CD4-positive, alpha-beta T cell (primary cell): ENCODE results near the gene PRR23C. TPM values are rescaled to one million over a fixed set of nuclear protein-coding genes. Genes with fewer than 3 reads are reported as not detected.
"Not testable (repeated sequence)": the region's sequence is repeated elsewhere in the genome, so short reads cannot be mapped to it uniquely, and the experiment has no call there.

ENCODE experiments used
- ATAC-seq: fragments of 200-7000 bp; cut with Tn5 transposase; one replicate; pipeline ENCODE4 v1.10.0; 2022; ENCODE audit warnings: mild to moderate bottlenecking; ENCODE audit not compliant: poor library complexity
- CTCF ChIA-PET: fragments of 350-600 bp; sonication (Branson Sonifier 250); formaldehyde crosslinking; loops from one replicate; lab custom pipeline; 2021; ENCODE audit warnings: antibody characterized with exemption, inconsistent platforms; lab: Charles Lee
- POLR2A ChIA-PET: fragments of 350-600 bp; sonication (Branson Sonifier 250); formaldehyde crosslinking; loops from one replicate; lab custom pipeline; 2021; ENCODE audit warnings: antibody characterized with exemption, inconsistent platforms; lab: Charles Lee
- DNase-seq, 14 experiments: peaks; one replicate each; pipeline ENCODE4 v3.0.0-alpha.2; 2013 to 2020; ENCODE audit warnings: mixed read lengths in 2 of 14
- H3K27ac ChIP-seq, 2 donors: one replicate each; pipeline versions ENCODE4 v1.5.1 to v1.7.0; 2013; ENCODE audit warnings: low read length in 2 of 2, low read depth in 1 of 2, mild to moderate bottlenecking in 1 of 2
- H3K27me3 ChIP-seq, 2 experiments: 1 replicate in 1 of 2; 2 replicates in 1 of 2; pipeline versions ENCODE4 v1.6.1 to v1.7.0; 2013; ENCODE audit warnings: low read length in 2 of 2, control low read depth in 1 of 2, mild to moderate bottlenecking in 1 of 2, moderate library complexity in 1 of 2; ENCODE audit not compliant: insufficient read depth in 2 of 2, control insufficient read depth in 1 of 2
- H3K36me3 ChIP-seq: one replicate; pipeline ENCODE4 v1.6.1; 2013; ENCODE audit warnings: low read length, control low read depth; ENCODE audit not compliant: insufficient read depth
- H3K4me1 ChIP-seq: one replicate; pipeline ENCODE4 v1.6.1; 2013; ENCODE audit warnings: low read length, control low read depth; ENCODE audit not compliant: insufficient read depth
- H3K4me3 ChIP-seq: one replicate; pipeline ENCODE4 v1.5.1; 2013; ENCODE audit warnings: mild to moderate bottlenecking, low read length, moderate library complexity
- H3K9me3 ChIP-seq, 2 experiments: 1 replicate in 1 of 2; 2 replicates in 1 of 2; pipeline versions ENCODE4 v1.6.1 to v1.7.0; 2013; ENCODE audit warnings: low read length in 2 of 2, mild to moderate bottlenecking in 2 of 2, control low read depth in 1 of 2, moderate library complexity in 1 of 2; ENCODE audit not compliant: control insufficient read depth in 1 of 2, insufficient read depth in 1 of 2
- H3K27ac Mint-ChIP-seq: one replicate; pipeline ENCODE4 v1.8.0; 2020; ENCODE audit warnings: mixed read lengths
- H3K27me3 Mint-ChIP-seq: one replicate; pipeline ENCODE4 v1.8.0; 2021; ENCODE audit warnings: mixed read lengths
- H3K36me3 Mint-ChIP-seq: one replicate; pipeline ENCODE4 v1.8.0; 2021; ENCODE audit warnings: low read depth, mixed read lengths
- H3K4me1 Mint-ChIP-seq: one replicate; pipeline ENCODE4 v1.8.0; 2021; ENCODE audit warnings: low read depth, mixed read lengths
- H3K4me3 Mint-ChIP-seq: one replicate; pipeline ENCODE4 v1.8.0; 2020; ENCODE audit warnings: mild to moderate bottlenecking, mixed read lengths
- H3K9me3 Mint-ChIP-seq: one replicate; pipeline ENCODE4 v1.8.0; 2020; ENCODE audit warnings: mixed read lengths
- intact Hi-C, 2 experiments: fragments of 100-400 bp; cut with DNase I in 1 of 2; cut with micrococcal nuclease in 1 of 2; formaldehyde crosslinking; loops; one replicate each; pipeline versions ENCODE4 v1.15.1 to v1.9.0; 2023 to 2025; cut with DNase I, micrococcal nuclease
- total RNA-seq, 174 experiments: library from RNA in 2 of 174; stranded (reverse) in 2 of 174; gene quantifications; one replicate each; pipeline ENCODE4 v1.2.3 and lab custom pipeline; 2021 to 2026
- TF ChIP-seq, protein P1 (sequence below): fragments of 200-600 bp; IDR thresholded peaks from one replicate; pipeline ENCODE4 v1.8.0; 2022; ENCODE audit warnings: antibody characterized with exemption, mild to moderate bottlenecking

Gene PRR23C
- total RNA-seq, 2 experiments from 2014 or later: not detected

DNA sequence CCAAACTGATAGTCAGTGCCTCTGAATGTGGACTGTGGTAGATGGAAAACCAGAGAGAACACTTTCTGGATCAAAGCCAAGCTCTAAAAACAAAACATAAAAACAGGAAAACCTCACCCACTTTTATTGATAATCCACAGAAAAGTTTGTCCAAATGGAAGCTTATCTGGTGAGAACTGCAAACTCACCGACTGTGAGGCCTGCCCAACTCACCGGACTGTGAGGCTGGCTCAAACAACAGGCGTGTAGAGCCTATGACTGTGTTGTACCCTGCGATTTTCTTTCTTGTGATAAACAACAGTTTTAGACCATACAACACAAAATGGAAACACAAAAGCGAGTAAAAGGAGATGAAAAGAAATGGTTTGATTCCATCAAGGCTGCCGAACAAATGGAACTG, 7.2 kb downstream of the PRR23C start:
- Mint-ChIP-seq H3K4me1 (no peaks in the 10 kb centered on the region), H3K9me3 (peaks cover 3% of the 10 kb centered on the region), H3K36me3 (no peaks in the 10 kb centered on the region), H3K4me3 (no peak overlapping the region), H3K27ac (no peak overlapping the region), H3K27me3 (peaks cover 28% of the 10 kb centered on the region)
- no peak for DNase-seq
- Histone ChIP-seq H3K27ac (no peak overlapping the region), H3K4me1 (no peaks in the 10 kb centered on the region), H3K36me3 (no peaks in the 10 kb centered on the region), H3K9me3 (peaks cover 0 to 6% of the 10 kb centered on the region in 2 experiments), H3K27me3 (no peaks in the 10 kb centered on the region), H3K4me3 (no peak overlapping the region)
- TF ChIP-seq, protein P1, sequence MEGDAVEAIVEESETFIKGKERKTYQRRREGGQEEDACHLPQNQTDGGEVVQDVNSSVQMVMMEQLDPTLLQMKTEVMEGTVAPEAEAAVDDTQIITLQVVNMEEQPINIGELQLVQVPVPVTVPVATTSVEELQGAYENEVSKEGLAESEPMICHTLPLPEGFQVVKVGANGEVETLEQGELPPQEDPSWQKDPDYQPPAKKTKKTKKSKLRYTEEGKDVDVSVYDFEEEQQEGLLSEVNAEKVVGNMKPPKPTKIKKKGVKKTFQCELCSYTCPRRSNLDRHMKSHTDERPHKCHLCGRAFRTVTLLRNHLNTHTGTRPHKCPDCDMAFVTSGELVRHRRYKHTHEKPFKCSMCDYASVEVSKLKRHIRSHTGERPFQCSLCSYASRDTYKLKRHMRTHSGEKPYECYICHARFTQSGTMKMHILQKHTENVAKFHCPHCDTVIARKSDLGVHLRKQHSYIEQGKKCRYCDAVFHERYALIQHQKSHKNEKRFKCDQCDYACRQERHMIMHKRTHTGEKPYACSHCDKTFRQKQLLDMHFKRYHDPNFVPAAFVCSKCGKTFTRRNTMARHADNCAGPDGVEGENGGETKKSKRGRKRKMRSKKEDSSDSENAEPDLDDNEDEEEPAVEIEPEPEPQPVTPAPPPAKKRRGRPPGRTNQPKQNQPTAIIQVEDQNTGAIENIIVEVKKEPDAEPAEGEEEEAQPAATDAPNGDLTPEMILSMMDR: no peak
- ChIA-PET CTCF (no interaction called here), POLR2A (no interaction called here)
- intact Hi-C loops: no loop called here
- ATAC-seq: no peak

DNA sequence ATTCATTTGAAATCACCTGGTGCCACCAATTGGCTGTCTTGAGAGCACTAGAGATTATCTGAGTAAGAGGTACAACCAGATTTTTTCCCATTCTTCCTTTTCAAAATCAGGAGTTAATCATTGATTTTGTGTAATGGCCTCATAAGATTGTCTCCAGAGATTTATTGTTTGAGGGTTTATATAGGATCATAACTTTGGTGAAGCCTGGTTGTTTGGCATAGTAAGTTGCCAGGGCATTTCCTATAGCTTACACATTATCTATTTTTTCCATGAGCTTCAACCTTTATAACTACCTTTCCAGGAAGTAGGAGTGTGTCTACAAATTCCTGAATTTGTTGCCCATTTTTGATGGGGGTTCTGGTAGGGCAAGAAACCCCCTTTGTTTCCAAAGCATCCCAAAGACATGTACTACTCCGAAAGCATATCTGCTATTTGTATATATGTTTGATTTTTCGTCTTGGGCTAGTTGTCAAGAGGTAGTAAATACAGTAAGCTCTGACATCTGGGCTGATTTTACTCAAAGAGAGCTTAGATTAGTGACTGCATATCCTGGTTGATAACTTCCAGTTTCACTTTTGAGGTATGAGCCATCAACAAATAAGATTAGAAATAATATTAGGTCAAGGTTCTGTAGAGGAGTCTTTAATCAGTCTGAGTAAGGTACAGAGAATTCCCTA, 12.2 kb downstream of the PRR23C start:
- Mint-ChIP-seq H3K27ac (no peak overlapping the region), H3K9me3 (peaks cover 15% of the 10 kb centered on the region), H3K4me1 (no peaks in the 10 kb centered on the region), H3K36me3 (no peaks in the 10 kb centered on the region), H3K4me3 (no peak overlapping the region), H3K27me3 (peaks cover 23% of the 10 kb centered on the region)
- Histone ChIP-seq H3K4me1 (no peaks in the 10 kb centered on the region), H3K9me3 (peaks cover 6 to 7% of the 10 kb centered on the region in 2 experiments), H3K27ac (no peak overlapping the region), H3K4me3 (no peak overlapping the region), H3K36me3 (no peaks in the 10 kb centered on the region), H3K27me3 (no peaks in the 10 kb centered on the region)
- no peak for DNase-seq
- CTCF ChIA-PET: no interaction called here
- TF ChIP-seq, protein P1: no peak
- POLR2A ChIA-PET: no interaction called here
- ATAC-seq: no peak
- intact Hi-C loops: no loop called here

DNA sequence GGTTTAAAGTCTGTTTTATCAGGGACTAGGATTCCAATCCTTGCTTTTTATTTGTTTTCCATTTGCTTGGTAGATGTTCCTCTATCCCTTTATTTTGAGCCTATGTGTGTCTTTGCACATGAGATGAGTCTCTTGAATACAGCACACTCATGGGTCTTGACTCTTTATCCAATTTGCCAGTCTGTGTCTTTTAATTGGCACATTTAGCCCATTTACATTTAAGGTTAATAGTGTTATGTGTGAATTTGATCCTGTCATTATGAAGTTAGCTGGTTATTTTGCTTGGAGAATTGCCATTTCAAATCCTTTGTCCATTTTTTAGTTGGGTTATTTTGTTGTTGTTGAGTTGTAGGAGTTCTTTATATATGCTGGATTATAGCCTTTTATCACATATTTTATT, 14.1 kb downstream of the PRR23C start:
- H3K4me3 Mint-ChIP-seq, intact Hi-C loops, H3K27ac Mint-ChIP-seq, ATAC-seq, DNase-seq, H3K4me1 Mint-ChIP-seq, CTCF ChIA-PET, H3K4me3 ChIP-seq, H3K36me3 ChIP-seq, H3K9me3 ChIP-seq, H3K27ac ChIP-seq, H3K4me1 ChIP-seq, H3K36me3 Mint-ChIP-seq, H3K27me3 ChIP-seq, POLR2A ChIA-PET: not testable (repeated sequence)
- H3K27me3 Mint-ChIP-seq: peaks cover 17% of the 10 kb centered on the region
- H3K9me3 Mint-ChIP-seq: peaks cover 15% of the 10 kb centered on the region

DNA sequence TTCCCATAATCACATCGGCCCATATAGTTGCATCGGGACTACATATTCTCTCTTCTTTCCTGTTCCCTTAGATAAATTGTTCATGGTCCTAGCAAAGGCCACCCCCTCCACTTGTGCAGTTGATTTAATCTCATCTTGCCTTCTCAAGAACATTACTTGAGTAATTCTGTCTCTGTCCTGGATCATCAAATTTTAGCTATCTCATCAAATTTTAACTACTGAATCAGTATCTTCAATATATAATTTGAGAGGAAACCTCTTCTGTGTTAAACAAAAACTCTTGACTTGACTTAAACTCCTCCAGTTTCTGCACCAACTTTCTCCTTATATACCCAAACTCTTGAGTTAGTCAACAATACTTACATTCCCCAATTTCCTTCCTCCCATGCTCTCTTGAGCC, 19.7 kb downstream of the PRR23C start:
- Mint-ChIP-seq H3K27ac (no peak overlapping the region), H3K4me1 (no peaks in the 10 kb centered on the region), H3K27me3 (peaks cover 2% of the 10 kb centered on the region), H3K4me3 (no peak overlapping the region), H3K36me3 (no peaks in the 10 kb centered on the region), H3K9me3 (peaks cover 4% of the 10 kb centered on the region)
- DNase-seq (no peak), ATAC-seq (no peak)
- no peak overlapping the region for H3K27ac ChIP-seq
- no peak overlapping the region for H3K4me3 ChIP-seq
- CTCF ChIA-PET: no interaction called here
- intact Hi-C loops: no loop called here
- H3K36me3 ChIP-seq: no peaks in the 10 kb centered on the region
- H3K27me3 ChIP-seq: no peaks in the 10 kb centered on the region
- TF ChIP-seq, protein P1: no peak
- POLR2A ChIA-PET: no interaction called here
- H3K4me1 ChIP-seq: no peaks in the 10 kb centered on the region
- peaks cover 0 to 27% of the 10 kb centered on the region in 2 experiments for H3K9me3 ChIP-seq
